Neuronal stem cell (in vitro differentiated cells): ENCODE results near the gene UVSSA.

Source experiments
- DNase-seq: peaks from one replicate; pipeline ENCODE4 v3.0.0-alpha.2; 2013; ENCODE audit warnings: low spot score
- H2AFZ ChIP-seq: one replicate; pipeline ENCODE4 v1.6.1; 2013; ENCODE audit warnings: mild to moderate bottlenecking, low read length, inconsistent platforms
- H2AK5ac ChIP-seq: 2 replicates; pipeline ENCODE4 v1.6.1; 2013; ENCODE audit warnings: low read depth, mild to moderate bottlenecking, inconsistent platforms, low read length, moderate library complexity, mixed read lengths
- H2BK120ac ChIP-seq: 2 replicates; pipeline ENCODE4 v1.6.1; 2013; ENCODE audit warnings: low read depth, mild to moderate bottlenecking, inconsistent platforms, low read length, moderate library complexity, mixed read lengths
- H2BK12ac ChIP-seq: one replicate; pipeline ENCODE4 v1.6.1; 2013; ENCODE audit warnings: low read length, inconsistent platforms
- H2BK15ac ChIP-seq: 2 replicates; pipeline ENCODE4 v1.6.1; 2013; ENCODE audit warnings: mild to moderate bottlenecking, low read length, inconsistent platforms, mixed read lengths
- H2BK5ac ChIP-seq: one replicate; pipeline ENCODE4 v1.6.1; 2013; ENCODE audit warnings: inconsistent platforms, mild to moderate bottlenecking, low read length, moderate library complexity
- H3K14ac ChIP-seq: one replicate; pipeline ENCODE4 v1.6.1; 2013; ENCODE audit warnings: low read length, inconsistent platforms
- H3K18ac ChIP-seq: 2 replicates; pipeline ENCODE4 v1.6.1; 2013; ENCODE audit warnings: low read length, inconsistent platforms
- H3K23ac ChIP-seq: 2 replicates; pipeline ENCODE4 v1.6.1; 2013; ENCODE audit warnings: low read depth, mild to moderate bottlenecking, mixed read lengths, low read length, inconsistent platforms; ENCODE audit not compliant: poor library complexity
- H3K27ac ChIP-seq: replicated peaks from 3 replicates; pipeline ENCODE4 v1.5.1; 2013; ENCODE audit warnings: low read length, inconsistent platforms
- H3K27me3 ChIP-seq, 3 experiments: 2 replicates each; pipeline ENCODE4 v1.6.1; 2013; ENCODE audit warnings: low read length in 3 of 3, mild to moderate bottlenecking in 2 of 3, inconsistent platforms in 1 of 3, low read depth in 1 of 3, mixed read lengths in 1 of 3, moderate library complexity in 1 of 3; ENCODE audit not compliant: control insufficient read depth in 3 of 3, insufficient read depth in 3 of 3
- H3K36me3 ChIP-seq, 2 donors: replicated peaks in 1 of 2; 2 replicates each; pipeline ENCODE4 v1.6.1; 2013; ENCODE audit warnings: low read length in 2 of 2; ENCODE audit not compliant: control insufficient read depth in 2 of 2, insufficient read depth in 2 of 2
- H3K4ac ChIP-seq: 2 replicates; pipeline ENCODE4 v1.6.1; 2013; ENCODE audit warnings: inconsistent platforms, mild to moderate bottlenecking, low read length, moderate library complexity
- H3K4me1 ChIP-seq, 2 donors: 1 replicate in 1 of 2; 2 replicates in 1 of 2; pipeline ENCODE4 v1.6.1; 2013; ENCODE audit warnings: low read length in 2 of 2, low read depth in 1 of 2; ENCODE audit not compliant: control insufficient read depth in 2 of 2, insufficient read depth in 1 of 2
- H3K4me2 ChIP-seq: one replicate; pipeline ENCODE4 v1.6.1; 2013; ENCODE audit warnings: mild to moderate bottlenecking, low read length, inconsistent platforms; ENCODE audit not compliant: insufficient read depth, poor library complexity, severe bottlenecking
- H3K4me3 ChIP-seq, 2 donors: 2 replicates each; pipeline ENCODE4 v1.5.1; 2013; ENCODE audit warnings: low read length in 2 of 2, mild to moderate bottlenecking in 2 of 2, inconsistent platforms in 1 of 2, moderate library complexity in 1 of 2
- H3K79me1 ChIP-seq: one replicate; pipeline ENCODE4 v1.6.1; 2013; ENCODE audit warnings: low read depth, mild to moderate bottlenecking, inconsistent platforms, low read length, moderate library complexity
- H3K9ac ChIP-seq: one replicate; pipeline ENCODE4 v1.6.1; 2013; ENCODE audit warnings: mild to moderate bottlenecking, low read depth, low read length, inconsistent platforms; ENCODE audit not compliant: poor library complexity
- H3K9me3 ChIP-seq, 2 donors: replicated peaks in 1 of 2; 2 replicates each; pipeline versions ENCODE3 to v1.6.1; 2013; ENCODE audit warnings: low read length in 2 of 2, mild to moderate bottlenecking in 2 of 2, inconsistent platforms in 1 of 2, low read depth in 1 of 2, mixed read lengths in 1 of 2, moderate library complexity in 1 of 2; ENCODE audit not compliant: control insufficient read depth in 2 of 2, insufficient read depth in 1 of 2
- H4K8ac ChIP-seq: one replicate; pipeline ENCODE4 v1.6.1; 2013; ENCODE audit warnings: low read depth, mild to moderate bottlenecking, inconsistent platforms, low read length, moderate library complexity
- H4K91ac ChIP-seq: one replicate; pipeline ENCODE4 v1.6.1; 2013; ENCODE audit warnings: low read length, low read depth, mild to moderate bottlenecking, inconsistent platforms; ENCODE audit not compliant: poor library complexity
- WGBS, 2 donors: extraction: QIAGEN DNeasy Blood & Tissue Kit; methylation state at CpG; one replicate each; pipeline ENCODE4 v1.1.7; 2013; ENCODE audit warnings: missing lambda C conversion rate in 2 of 2, mixed read lengths in 1 of 2; ENCODE audit not compliant: insufficient read length in 2 of 2, insufficient replicate concordance in 1 of 2; ENCODE audit errors: extremely low coverage in 2 of 2; 5-methylcytosine and 5-hydroxymethylcytosine counted together

The UVSSA gene

GRCh38 chr4:1363513-1363912 lies 16.5 kb downstream of the UVSSA start:
- Histone ChIP-seq H3K23ac (no peak overlapping the region), H3K4ac (no peak overlapping the region), H3K9me3 (no peaks in the 10 kb centered on the region), H4K8ac (no peak overlapping the region), H3K27me3 (no peaks in the 10 kb centered on the region), H3K14ac (no peak overlapping the region), H3K18ac (no peak overlapping the region), H3K27ac (no peak overlapping the region), H3K9ac (no peak overlapping the region), H3K4me2 (no peak overlapping the region), H3K4me1 (no peaks in the 10 kb centered on the region), H2BK120ac (no peak overlapping the region), H4K91ac (no peak overlapping the region), H2BK12ac (no peak overlapping the region), H2AK5ac (no peak overlapping the region), H3K4me3 (no peak overlapping the region), H2BK5ac (no peak overlapping the region), H3K36me3 (peaks cover 0 to 15% of the 10 kb centered on the region in 2 donors), H2BK15ac (no peak overlapping the region), H2AFZ (no peak overlapping the region), H3K79me1 (peaks cover 5% of the 10 kb centered on the region)
- no peak for DNase-seq
- no CpG with 5 or more reads among the region's 11 CpGs for WGBS, 2 donors

DNA sequence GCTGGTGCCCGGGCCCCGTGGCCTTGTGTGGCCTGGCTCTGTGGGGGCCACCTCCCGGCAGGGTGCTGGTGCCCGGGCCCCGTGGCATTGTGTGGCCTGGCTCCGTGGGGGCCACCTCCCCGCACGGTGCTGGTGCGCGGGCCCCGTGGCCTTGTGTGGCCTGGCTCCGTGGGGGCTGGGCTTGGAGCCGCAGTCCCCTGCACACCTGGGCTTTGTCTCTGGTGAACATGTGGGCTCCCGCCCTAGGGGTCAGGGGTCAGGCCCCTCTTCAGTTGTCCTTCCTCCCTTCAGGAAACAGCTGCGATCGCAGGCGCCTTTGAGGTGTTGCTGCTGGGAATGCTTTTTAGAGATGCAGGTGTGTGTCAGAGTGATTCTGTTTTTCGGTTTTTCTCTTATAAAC lies 17.2 kb downstream of the UVSSA start:
- Histone ChIP-seq H2BK15ac (no peak overlapping the region), H3K4me3 (no peak overlapping the region), H3K23ac (no peak overlapping the region), H3K27ac (no peak overlapping the region), H4K8ac (no peak overlapping the region), H3K9me3 (no peaks in the 10 kb centered on the region), H2BK12ac (no peak overlapping the region), H4K91ac (no peak overlapping the region), H3K79me1 (peaks cover 5% of the 10 kb centered on the region), H3K14ac (no peak overlapping the region), H3K4me1 (no peaks in the 10 kb centered on the region), H3K4ac (no peak overlapping the region), H3K9ac (peak overlapping the region; percentile 50), H2BK5ac (no peak overlapping the region), H2AK5ac (no peak overlapping the region), H3K18ac (no peak overlapping the region), H2AFZ (no peak overlapping the region), H3K27me3 (no peaks in the 10 kb centered on the region), H2BK120ac (no peak overlapping the region), H3K36me3 (peaks cover 0 to 9% of the 10 kb centered on the region in 2 donors), H3K4me2 (no peak overlapping the region)
- DNase-seq, result no peak
- no CpG with 5 or more reads among the region's 18 CpGs for WGBS, 2 donors

GRCh38 chr4:1364748-1365147 lies 17.7 kb downstream of the UVSSA start:
- DNase-seq, result no peak
- Histone ChIP-seq H3K4me3 (no peak overlapping the region), H2AK5ac (no peak overlapping the region), H2BK5ac (peak overlapping the region; percentile 22), H3K79me1 (peaks cover 5% of the 10 kb centered on the region), H2AFZ (no peak overlapping the region), H4K91ac (no peak overlapping the region), H3K9ac (peak overlapping the region; percentile 44), H3K4ac (no peak overlapping the region), H3K23ac (no peak overlapping the region), H3K27ac (no peak overlapping the region), H4K8ac (no peak overlapping the region), H3K4me2 (no peak overlapping the region), H2BK15ac (no peak overlapping the region), H3K4me1 (no peaks in the 10 kb centered on the region), H3K27me3 (no peaks in the 10 kb centered on the region), H3K14ac (no peak overlapping the region), H3K36me3 (peaks cover 0 to 9% of the 10 kb centered on the region in 2 donors), H2BK12ac (peak overlapping the region; percentile 22), H3K18ac (no peak overlapping the region), H2BK120ac (no peak overlapping the region), H3K9me3 (no peaks in the 10 kb centered on the region)
- no CpG with 5 or more reads among the region's 13 CpGs for whole genome bisulfite sequencing, 2 donors

DNA sequence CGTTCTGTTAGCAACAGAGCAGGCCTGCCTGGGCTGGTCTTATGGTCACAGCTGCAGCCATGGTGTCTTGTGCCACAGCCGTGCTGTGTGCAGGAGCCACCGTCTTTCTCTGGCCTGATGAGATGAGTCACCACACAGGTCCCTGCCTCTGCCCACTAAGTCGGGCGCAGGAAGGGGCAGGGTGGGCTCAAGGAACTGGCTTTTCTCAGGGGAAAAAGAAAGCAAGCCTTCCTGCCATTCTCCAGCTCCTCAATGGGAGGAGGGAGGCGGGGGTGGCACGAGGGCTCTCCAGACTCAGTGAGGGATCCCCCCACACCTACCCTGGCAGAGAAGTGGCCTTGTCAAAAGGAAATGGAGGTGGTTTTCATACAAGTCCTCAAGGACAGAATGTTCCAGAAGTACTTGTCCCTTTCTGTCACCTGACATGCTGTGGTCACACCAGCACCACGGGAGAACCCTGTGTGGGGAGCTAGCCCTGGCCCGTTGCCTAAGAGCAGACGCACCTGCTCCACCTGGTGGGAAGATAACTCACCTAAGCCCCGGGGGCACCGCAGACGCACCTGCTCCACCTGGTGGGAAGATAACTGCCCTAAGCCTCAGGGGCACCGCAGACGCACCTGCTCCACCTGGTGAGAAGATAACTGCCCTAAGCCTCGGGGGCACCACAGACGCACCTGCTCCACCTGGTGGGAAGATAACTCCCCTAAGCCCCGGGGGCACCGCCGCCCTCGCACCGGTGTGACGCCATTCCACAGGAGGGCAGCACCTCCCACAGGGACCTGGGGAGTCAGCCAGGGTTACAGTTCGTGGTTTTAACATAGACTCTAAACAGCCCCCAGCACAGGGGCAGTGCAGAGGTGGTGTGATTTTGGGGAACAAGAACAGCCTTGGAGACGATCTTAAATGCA lies 18.5 kb downstream of the UVSSA start:
- Histone ChIP-seq H2BK120ac (no peak overlapping the region), H4K91ac (no peak overlapping the region), H3K9ac (no peak overlapping the region), H2BK15ac (no peak overlapping the region), H3K4me1 (no peaks in the 10 kb centered on the region), H3K36me3 (peaks cover 0 to 9% of the 10 kb centered on the region in 2 donors), H3K9me3 (no peaks in the 10 kb centered on the region), H2AK5ac (peak overlapping the region; percentile 52), H3K14ac (no peak overlapping the region), H3K4me2 (no peak overlapping the region), H4K8ac (no peak overlapping the region), H2AFZ (no peak overlapping the region), H3K27me3 (no peaks in the 10 kb centered on the region), H3K23ac (no peak overlapping the region), H3K4me3 (no peak overlapping the region), H2BK5ac (peak overlapping the region; percentile 22), H3K27ac (no peak overlapping the region), H2BK12ac (no peak overlapping the region), H3K4ac (no peak overlapping the region), H3K79me1 (peaks cover 5% of the 10 kb centered on the region), H3K18ac (no peak overlapping the region)
- no peak for DNase-seq
- no CpG with 5 or more reads among the region's 25 CpGs for WGBS, 2 donors
